HepG2 (cell line): ENCODE measurements around the gene INO80B. TPM values are rescaled to one million over a fixed set of nuclear protein-coding genes. Genes with fewer than 3 reads are reported as not detected.
A peak's percentile ranks its signal among the peaks of the same experiment; 100 is the strongest.

Source experiments
- CCDC6 ChIP-seq: sonication (generic); formaldehyde crosslinking; IDR thresholded peaks from 2 replicates; pipeline ENCODE4 v1.8.1; 2022; ENCODE audit warnings: mild to moderate bottlenecking, missing genetic modification reagents, moderate library complexity
- CENPX ChIP-seq: sonication (generic); formaldehyde crosslinking; IDR thresholded peaks from 2 replicates; pipeline ENCODE4 v1.9.0; 2021; ENCODE audit warnings: mild to moderate bottlenecking, missing genetic modification reagents, moderate library complexity
- HOXA5 ChIP-seq: sonication (generic); formaldehyde crosslinking; IDR thresholded peaks from 2 replicates; pipeline ENCODE4 v1.4.0; 2020; ENCODE audit warnings: missing genetic modification reagents
- REL ChIP-seq: sonication (generic); formaldehyde crosslinking; conservative IDR thresholded peaks from 2 replicates; pipeline ENCODE4 v1.8.0; 2022; ENCODE audit warnings: mild to moderate bottlenecking, missing genetic modification reagents, moderate library complexity
- REPIN1 ChIP-seq: sonication (generic); formaldehyde crosslinking; IDR thresholded peaks from 2 replicates; pipeline ENCODE4 v1.8.0; 2022; ENCODE audit warnings: missing genetic modification reagents, low read depth, mild to moderate bottlenecking, borderline replicate concordance
- SMYD3 ChIP-seq: sonication (generic); formaldehyde crosslinking; IDR thresholded peaks from 2 replicates; pipeline ENCODE4 v1.8.1; 2023; ENCODE audit warnings: mild to moderate bottlenecking, missing genetic modification reagents
- XBP1 ChIP-seq: sonication (generic); formaldehyde crosslinking; IDR thresholded peaks from 2 replicates; pipeline ENCODE4 v1.5.0; 2020; ENCODE audit warnings: missing genetic modification reagents
- ZBTB38 ChIP-seq: sonication (generic); formaldehyde crosslinking; IDR thresholded peaks from 2 replicates; pipeline ENCODE4 v1.5.1; 2020; ENCODE audit warnings: mild to moderate bottlenecking, missing genetic modification reagents
- ZFP41 ChIP-seq: sonication (generic); formaldehyde crosslinking; IDR thresholded peaks from 2 replicates; pipeline ENCODE4 v1.4.0; 2020; ENCODE audit warnings: mild to moderate bottlenecking, missing genetic modification reagents, borderline replicate concordance
- ZMYM3 ChIP-seq: sonication (generic); formaldehyde crosslinking; IDR thresholded peaks from 2 replicates; pipeline ENCODE4 v1.5.1; 2020; ENCODE audit warnings: mild to moderate bottlenecking, missing genetic modification reagents
- ZNF121 ChIP-seq: sonication (generic); formaldehyde crosslinking; IDR thresholded peaks from 2 replicates; pipeline ENCODE4 v1.5.0; 2020; ENCODE audit warnings: mild to moderate bottlenecking, missing genetic modification reagents
- ZNF615 ChIP-seq: sonication (generic); formaldehyde crosslinking; IDR thresholded peaks from 2 replicates; pipeline ENCODE4 v1.5.0; 2020; ENCODE audit warnings: mild to moderate bottlenecking, missing genetic modification reagents, borderline replicate concordance
- ZNF777 ChIP-seq: sonication (generic); formaldehyde crosslinking; IDR thresholded peaks from 2 replicates; pipeline ENCODE4 v1.4.0; 2020; ENCODE audit warnings: missing genetic modification reagents
- ZNF781 ChIP-seq: sonication (generic); formaldehyde crosslinking; IDR thresholded peaks from 2 replicates; pipeline ENCODE4 v1.5.1; 2020; ENCODE audit warnings: borderline replicate concordance, mild to moderate bottlenecking, missing genetic modification reagents; ENCODE audit errors: not compliant biosample characterization
- polyA plus RNA-seq, 8 experiments: library from polyadenylated mRNA; depleted of rRNA in 3 of 8; stranded (reverse) in 7 of 8; unstranded in 1 of 8; fragments of >200 nt; fragmentation: Illumina TruSeq in 4 of 8; extraction: Trizol in 4 of 8; gene quantifications; 2 replicates each; pipeline versions ENCODE4 v1.2.1 to v1.2.3, GENCODE V29; 2011 to 2016; ENCODE audit warnings: low read depth in 4 of 8, missing spikeins in 1 of 8, mixed read lengths in 1 of 8; ENCODE audit not compliant: insufficient read depth in 1 of 8
- total RNA-seq, 5 experiments: library from RNA; depleted of rRNA; stranded (reverse); fragments of >200 nt; fragmentation: Illumina TruSeq; extraction: Trizol; gene quantifications; 2 replicates each; pipeline ENCODE4 v1.2.3, GENCODE V29; 2016; ENCODE audit warnings: low read depth in 1 of 5
- TF ChIP-seq, protein P1 (sequence below), 2 experiments: fragments of 450-650 bp in 1 of 2; sonication (generic) in 1 of 2; formaldehyde crosslinking in 1 of 2; IDR thresholded peaks; 2 replicates each; pipeline versions ENCODE4 v1.6.1 to v1.8.0; 2016 to 2022; ENCODE audit warnings: antibody characterized with exemption in 1 of 2, mild to moderate bottlenecking in 1 of 2, missing genetic modification reagents in 1 of 2
- TF ChIP-seq, protein P2 (sequence below): sonication (generic); formaldehyde crosslinking; IDR thresholded peaks from 2 replicates; pipeline ENCODE4 v1.4.0; 2020; ENCODE audit warnings: low read depth, mild to moderate bottlenecking, missing genetic modification reagents
- TF ChIP-seq, protein P3 (sequence below): sonication (generic); formaldehyde crosslinking; IDR thresholded peaks from 2 replicates; pipeline ENCODE4 v1.4.0; 2020; ENCODE audit warnings: missing genetic modification reagents

The INO80B gene
- total and polyA plus RNA-seq, 2 of the 13 experiments (the other 11 are each of a cell fraction or from before 2014, with no cell fraction given): 6.2 to 14.5 TPM

DNA sequence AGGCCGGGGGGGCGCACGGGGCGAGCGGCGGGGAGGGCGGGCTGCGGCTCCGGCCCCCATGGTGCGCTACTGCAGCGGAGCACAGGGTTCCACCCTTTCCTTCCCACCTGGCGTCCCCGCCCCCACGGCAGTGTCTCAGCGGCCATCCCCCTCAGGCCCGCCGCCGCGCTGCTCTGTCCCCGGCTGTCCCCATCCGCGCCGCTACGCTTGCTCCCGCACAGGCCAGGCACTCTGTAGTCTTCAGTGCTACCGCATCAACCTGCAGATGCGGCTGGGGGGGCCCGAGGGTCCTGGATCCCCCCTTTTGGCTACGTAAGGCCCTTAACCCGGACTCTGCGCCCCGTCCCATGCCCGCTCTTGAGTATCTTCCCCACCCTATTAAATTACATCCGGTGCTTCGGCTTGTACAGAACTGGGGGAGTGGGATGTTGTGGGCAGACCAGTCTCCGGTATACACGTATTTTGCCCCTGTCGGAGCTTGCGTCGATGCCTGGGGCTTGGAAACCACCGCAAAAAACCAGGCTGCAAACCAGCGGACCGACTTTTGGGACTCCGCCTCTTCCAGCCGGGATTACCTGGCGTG is 2.8 kb downstream of the INO80B start (continued):
- TF ChIP-seq, protein P1, sequence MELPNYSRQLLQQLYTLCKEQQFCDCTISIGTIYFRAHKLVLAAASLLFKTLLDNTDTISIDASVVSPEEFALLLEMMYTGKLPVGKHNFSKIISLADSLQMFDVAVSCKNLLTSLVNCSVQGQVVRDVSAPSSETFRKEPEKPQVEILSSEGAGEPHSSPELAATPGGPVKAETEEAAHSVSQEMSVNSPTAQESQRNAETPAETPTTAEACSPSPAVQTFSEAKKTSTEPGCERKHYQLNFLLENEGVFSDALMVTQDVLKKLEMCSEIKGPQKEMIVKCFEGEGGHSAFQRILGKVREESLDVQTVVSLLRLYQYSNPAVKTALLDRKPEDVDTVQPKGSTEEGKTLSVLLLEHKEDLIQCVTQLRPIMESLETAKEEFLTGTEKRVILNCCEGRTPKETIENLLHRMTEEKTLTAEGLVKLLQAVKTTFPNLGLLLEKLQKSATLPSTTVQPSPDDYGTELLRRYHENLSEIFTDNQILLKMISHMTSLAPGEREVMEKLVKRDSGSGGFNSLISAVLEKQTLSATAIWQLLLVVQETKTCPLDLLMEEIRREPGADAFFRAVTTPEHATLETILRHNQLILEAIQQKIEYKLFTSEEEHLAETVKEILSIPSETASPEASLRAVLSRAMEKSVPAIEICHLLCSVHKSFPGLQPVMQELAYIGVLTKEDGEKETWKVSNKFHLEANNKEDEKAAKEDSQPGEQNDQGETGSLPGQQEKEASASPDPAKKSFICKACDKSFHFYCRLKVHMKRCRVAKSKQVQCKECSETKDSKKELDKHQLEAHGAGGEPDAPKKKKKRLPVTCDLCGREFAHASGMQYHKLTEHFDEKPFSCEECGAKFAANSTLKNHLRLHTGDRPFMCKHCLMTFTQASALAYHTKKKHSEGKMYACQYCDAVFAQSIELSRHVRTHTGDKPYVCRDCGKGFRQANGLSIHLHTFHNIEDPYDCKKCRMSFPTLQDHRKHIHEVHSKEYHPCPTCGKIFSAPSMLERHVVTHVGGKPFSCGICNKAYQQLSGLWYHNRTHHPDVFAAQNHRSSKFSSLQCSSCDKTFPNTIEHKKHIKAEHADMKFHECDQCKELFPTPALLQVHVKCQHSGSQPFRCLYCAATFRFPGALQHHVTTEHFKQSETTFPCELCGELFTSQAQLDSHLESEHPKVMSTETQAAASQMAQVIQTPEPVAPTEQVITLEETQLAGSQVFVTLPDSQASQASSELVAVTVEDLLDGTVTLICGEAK (IDR thresholded peaks at IDR 0.05): no peak
- TF ChIP-seq, protein P1 (CRISPR knock-in tag; IDR thresholded peaks at IDR 0.05): peak; percentile 63
- TF ChIP-seq ZNF615 (CRISPR knock-in tag) (0 out of 2 replicates have a peak, but pooled peaks have one; percentile 15), HOXA5 (CRISPR knock-in tag) (no peak), CCDC6 (CRISPR knock-in tag) (peak; percentile 91; the same call in 1 of the 2 replicates), ZNF121 (CRISPR knock-in tag) (peak; percentile 44; the same call in 1 of the 2 replicates), SMYD3 (CRISPR knock-in tag) (peak; percentile 88; the same call in 1 of the 2 replicates), ZFP41 (CRISPR knock-in tag) (peak; percentile 44; the same call in 1 of the 2 replicates), REL (no peak), CENPX (no peak), ZBTB38 (CRISPR knock-in tag) (peak; percentile 54), REPIN1 (CRISPR knock-in tag) (peak; percentile 56), ZNF777 (CRISPR knock-in tag) (peak; percentile 72), ZMYM3 (CRISPR knock-in tag) (no peak; the same call in 1 of the 2 replicates), XBP1 (CRISPR knock-in tag) (no peak), ZNF781 (CRISPR knock-in tag) (peak; percentile 62)
- TF ChIP-seq, protein P2, sequence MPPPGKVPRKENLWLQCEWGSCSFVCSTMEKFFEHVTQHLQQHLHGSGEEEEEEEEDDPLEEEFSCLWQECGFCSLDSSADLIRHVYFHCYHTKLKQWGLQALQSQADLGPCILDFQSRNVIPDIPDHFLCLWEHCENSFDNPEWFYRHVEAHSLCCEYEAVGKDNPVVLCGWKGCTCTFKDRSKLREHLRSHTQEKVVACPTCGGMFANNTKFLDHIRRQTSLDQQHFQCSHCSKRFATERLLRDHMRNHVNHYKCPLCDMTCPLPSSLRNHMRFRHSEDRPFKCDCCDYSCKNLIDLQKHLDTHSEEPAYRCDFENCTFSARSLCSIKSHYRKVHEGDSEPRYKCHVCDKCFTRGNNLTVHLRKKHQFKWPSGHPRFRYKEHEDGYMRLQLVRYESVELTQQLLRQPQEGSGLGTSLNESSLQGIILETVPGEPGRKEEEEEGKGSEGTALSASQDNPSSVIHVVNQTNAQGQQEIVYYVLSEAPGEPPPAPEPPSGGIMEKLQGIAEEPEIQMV: peak; percentile 97
- TF ChIP-seq, protein P3, sequence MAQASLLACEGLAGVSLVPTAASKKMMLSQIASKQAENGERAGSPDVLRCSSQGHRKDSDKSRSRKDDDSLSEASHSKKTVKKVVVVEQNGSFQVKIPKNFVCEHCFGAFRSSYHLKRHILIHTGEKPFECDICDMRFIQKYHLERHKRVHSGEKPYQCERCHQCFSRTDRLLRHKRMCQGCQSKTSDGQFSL (CRISPR knock-in tag): peak; percentile 81
